ENCODE measurements around the gene EPOP. TPM values are rescaled to one million over a fixed set of nuclear protein-coding genes. Genes with fewer than 3 reads are reported as not detected.

Gene EPOP
- total RNA-seq, 4 donors from 2014 or later: 0.29 to 1.2 (median 0.75) TPM; not detected in 1

DNA sequence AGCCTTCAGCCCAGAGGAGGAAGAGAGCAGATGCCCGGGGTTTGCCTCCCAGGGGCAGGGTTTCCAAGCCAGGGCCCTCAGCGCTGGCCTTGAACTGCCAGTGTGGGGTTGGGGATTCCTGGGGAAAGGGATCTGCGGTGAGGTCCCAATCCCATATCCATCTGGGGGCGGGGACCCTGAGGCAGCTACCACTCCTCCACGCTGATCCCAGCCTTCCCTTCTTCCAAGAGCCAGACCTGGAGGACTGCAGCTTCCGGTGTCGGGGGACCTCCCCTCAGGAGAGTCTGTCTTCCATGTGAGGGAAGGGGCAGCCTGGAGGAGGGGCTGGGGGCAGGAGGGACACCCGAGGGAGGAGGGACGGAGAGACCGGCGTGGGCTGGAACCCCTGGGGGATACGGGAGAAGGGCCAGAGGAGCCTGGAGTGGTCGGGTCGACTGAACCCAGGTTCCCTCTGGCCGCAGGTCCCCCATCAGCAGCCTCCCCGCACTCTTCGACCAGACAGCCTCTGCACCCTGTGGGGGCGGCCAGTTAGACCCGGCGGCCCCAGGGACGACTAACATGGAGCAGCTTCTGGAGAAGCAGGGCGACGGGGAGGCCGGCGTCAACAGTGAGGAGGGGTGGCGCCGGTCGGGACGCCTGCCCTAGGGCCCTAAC lies 44.7 kb upstream of the EPOP start:
- in situ Hi-C loops (cut with MboI; ENCODE audit: low sequenced_read_pairs in 4 of 4): no loop called here
- no peak for DNase-seq
- H3K36me3 ChIP-seq: peaks cover 0 to 81% of the 10 kb centered on the region in 2 donors
- no peak for ATAC-seq
- TF ChIP-seq, protein P1, sequence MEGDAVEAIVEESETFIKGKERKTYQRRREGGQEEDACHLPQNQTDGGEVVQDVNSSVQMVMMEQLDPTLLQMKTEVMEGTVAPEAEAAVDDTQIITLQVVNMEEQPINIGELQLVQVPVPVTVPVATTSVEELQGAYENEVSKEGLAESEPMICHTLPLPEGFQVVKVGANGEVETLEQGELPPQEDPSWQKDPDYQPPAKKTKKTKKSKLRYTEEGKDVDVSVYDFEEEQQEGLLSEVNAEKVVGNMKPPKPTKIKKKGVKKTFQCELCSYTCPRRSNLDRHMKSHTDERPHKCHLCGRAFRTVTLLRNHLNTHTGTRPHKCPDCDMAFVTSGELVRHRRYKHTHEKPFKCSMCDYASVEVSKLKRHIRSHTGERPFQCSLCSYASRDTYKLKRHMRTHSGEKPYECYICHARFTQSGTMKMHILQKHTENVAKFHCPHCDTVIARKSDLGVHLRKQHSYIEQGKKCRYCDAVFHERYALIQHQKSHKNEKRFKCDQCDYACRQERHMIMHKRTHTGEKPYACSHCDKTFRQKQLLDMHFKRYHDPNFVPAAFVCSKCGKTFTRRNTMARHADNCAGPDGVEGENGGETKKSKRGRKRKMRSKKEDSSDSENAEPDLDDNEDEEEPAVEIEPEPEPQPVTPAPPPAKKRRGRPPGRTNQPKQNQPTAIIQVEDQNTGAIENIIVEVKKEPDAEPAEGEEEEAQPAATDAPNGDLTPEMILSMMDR (IDR thresholded peaks at IDR 0.05 in 4 of 5, conservative IDR thresholded peaks at IDR 0.05 in 1 of 5): no peak
- no peak for TF ChIP-seq POLR2A (IDR thresholded peaks at IDR 0.05)
- no peaks in the 10 kb centered on the region for H3K27me3 ChIP-seq
- H3K4me1 ChIP-seq: no peaks in the 10 kb centered on the region
- intact Hi-C loops (cut with DNase I; ENCODE audit: low total_unique reads): no loop called here
- H3K4me3 ChIP-seq: no peak overlapping the region
- H3K27ac ChIP-seq: peak overlapping the region in 2 of 4 donors; percentile 22 to 25
- H3K9me3 ChIP-seq: no peaks in the 10 kb centered on the region

DNA sequence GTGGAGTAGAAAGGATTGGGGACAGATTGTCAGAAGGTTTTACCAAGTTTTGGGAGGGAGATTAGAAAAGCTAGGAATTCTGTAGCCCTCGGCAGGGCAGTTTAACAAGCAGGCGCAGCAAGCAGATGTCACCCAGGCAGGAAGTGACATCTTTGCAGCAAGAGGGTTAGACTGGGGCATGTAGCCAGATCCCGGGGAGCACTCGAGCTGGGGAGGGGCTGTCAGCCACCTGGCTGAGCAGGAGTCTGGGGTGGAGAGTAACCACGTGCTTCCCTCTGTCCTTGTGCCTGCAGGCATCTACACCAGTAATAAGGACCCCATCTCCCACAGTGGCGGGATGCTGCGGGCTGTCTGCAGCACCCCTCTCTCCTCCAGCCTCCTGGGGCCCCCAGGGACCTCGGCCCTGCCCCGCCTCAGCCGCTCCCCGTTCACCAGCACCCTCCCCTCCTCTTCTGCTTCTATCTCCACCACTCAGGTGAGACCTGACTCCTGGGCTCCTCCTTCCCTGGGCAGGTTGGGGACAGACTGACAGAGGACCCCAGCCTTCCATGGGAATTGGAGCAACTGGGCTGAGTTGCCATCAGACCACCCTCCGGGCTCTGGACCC lies 42.5 kb upstream of the EPOP start:
- in situ Hi-C loops (cut with MboI; ENCODE audit: low sequenced_read_pairs in 4 of 4): no loop called here

DNA sequence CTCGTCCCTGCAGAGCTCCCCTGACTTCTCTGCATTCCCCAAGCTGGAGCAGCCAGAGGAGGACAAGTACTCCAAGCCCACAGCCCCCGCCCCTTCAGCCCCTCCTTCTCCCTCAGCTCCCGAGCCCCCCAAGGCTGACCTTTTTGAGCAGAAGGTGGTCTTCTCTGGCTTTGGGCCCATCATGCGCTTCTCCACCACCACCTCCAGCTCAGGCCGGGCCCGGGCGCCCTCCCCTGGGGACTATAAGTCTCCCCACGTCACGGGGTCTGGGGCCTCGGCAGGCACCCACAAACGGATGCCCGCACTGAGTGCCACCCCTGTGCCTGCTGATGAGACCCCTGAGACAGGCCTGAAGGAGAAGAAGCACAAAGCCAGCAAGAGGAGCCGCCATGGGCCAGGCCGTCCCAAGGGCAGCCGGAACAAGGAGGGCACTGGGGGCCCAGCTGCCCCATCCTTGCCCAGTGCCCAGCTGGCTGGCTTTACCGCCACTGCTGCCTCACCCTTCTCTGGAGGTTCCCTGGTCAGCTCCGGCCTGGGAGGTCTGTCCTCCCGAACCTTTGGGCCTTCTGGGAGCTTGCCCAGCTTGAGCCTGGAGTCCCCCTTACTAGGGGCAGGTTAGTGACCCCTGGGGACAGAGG lies 41.7 kb upstream of the EPOP start:
- no peaks in the 10 kb centered on the region for H3K27me3 ChIP-seq
- no peak overlapping the region for H3K27ac ChIP-seq
- peaks cover 15 to 18% of the 10 kb centered on the region in 2 donors for H3K4me1 ChIP-seq
- no peak overlapping the region for H3K4me3 ChIP-seq
- intact Hi-C loops (cut with DNase I; ENCODE audit: low total_unique reads): no loop called here
- H3K36me3 ChIP-seq: peaks cover 0 to 95% of the 10 kb centered on the region in 2 donors
- H3K9me3 ChIP-seq: no peaks in the 10 kb centered on the region
- no peak for DNase-seq
- no peak for TF ChIP-seq POLR2A (IDR thresholded peaks at IDR 0.05)
- TF ChIP-seq, protein P1 (IDR thresholded peaks at IDR 0.05 in 4 of 5, conservative IDR thresholded peaks at IDR 0.05 in 1 of 5): no peak
- no peak for ATAC-seq
- in situ Hi-C loops (cut with MboI; ENCODE audit: low sequenced_read_pairs in 4 of 4): no loop called here

More for the DNA sequence above, 42.5 kb upstream of the EPOP start:
- peaks cover 0 to 94% of the 10 kb centered on the region in 2 donors for H3K36me3 ChIP-seq
- H3K27ac ChIP-seq: no peak overlapping the region
- no peaks in the 10 kb centered on the region for H3K9me3 ChIP-seq
- ATAC-seq: no peak
- no peak overlapping the region for H3K4me3 ChIP-seq
- peaks cover 8 to 11% of the 10 kb centered on the region in 2 donors for H3K4me1 ChIP-seq
- DNase-seq: no peak
- no peaks in the 10 kb centered on the region for H3K27me3 ChIP-seq
- intact Hi-C loops (cut with DNase I; ENCODE audit: low total_unique reads): no loop called here
- TF ChIP-seq, protein P1 (IDR thresholded peaks at IDR 0.05 in 4 of 5, conservative IDR thresholded peaks at IDR 0.05 in 1 of 5): no peak
- no peak for TF ChIP-seq POLR2A (IDR thresholded peaks at IDR 0.05)

DNA sequence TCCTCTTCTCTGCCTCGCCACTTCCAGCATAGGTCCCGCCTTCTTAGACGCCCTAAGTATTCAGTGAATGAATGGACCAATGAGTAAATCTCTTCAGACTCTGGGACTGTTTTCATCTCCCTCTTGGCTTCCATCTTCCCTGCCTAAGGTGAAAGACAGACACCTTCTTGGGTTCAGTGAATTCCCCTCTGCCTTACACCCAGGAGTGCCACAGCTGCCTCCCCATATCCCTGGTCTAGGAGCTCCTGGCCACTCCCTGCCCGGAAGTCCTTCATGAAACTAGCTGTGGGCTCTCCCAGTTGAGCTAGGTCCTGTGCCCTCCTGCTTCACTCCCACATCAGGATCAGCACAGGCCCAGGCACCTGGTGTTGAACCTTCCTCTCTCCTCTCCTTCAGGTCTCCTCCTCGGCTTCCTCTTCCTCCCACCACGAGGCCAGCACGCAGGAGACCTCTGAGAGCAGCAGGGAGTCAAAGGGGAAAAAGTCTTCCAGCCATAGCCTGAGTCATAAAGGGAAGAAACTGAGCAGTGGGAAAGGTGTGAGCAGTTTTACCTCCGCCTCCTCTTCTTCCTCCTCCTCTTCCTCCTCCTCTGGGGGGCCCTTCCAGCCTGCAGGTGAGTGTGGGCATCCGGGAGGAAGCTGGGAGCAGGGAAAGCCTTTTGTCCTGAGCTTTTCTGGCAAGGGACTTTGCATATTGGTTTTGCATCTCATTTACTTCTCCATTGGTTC lies 40.6 kb upstream of the EPOP start:
- ATAC-seq (no peak), DNase-seq (no peak)
- Histone ChIP-seq H3K27me3 (no peaks in the 10 kb centered on the region), H3K27ac (no peak overlapping the region), H3K36me3 (peaks cover 0 to 85% of the 10 kb centered on the region in 2 donors), H3K4me3 (no peak overlapping the region), H3K9me3 (no peaks in the 10 kb centered on the region), H3K4me1 (peaks cover 26 to 29% of the 10 kb centered on the region in 2 donors)
- intact Hi-C loops (cut with DNase I; ENCODE audit: low total_unique reads) (no loop called here), in situ Hi-C loops (cut with MboI; ENCODE audit: low sequenced_read_pairs in 4 of 4) (no loop called here)
- TF ChIP-seq POLR2A (IDR thresholded peaks at IDR 0.05): no peak
- TF ChIP-seq, protein P1 (IDR thresholded peaks at IDR 0.05 in 4 of 5, conservative IDR thresholded peaks at IDR 0.05 in 1 of 5): no peak

All from gastrocnemius medialis (tissue), 4 donors.